Vagina (tissue), 2 donors: ENCODE measurements around the gene AK3.

Experiments used
- POLR2A ChIP-seq, 2 donors: fragments of 450-650 bp; IDR thresholded peaks; one replicate each; pipeline ENCODE4 v1.6.1; 2017; ENCODE audit warnings: antibody characterized with exemption in 2 of 2, mild to moderate bottlenecking in 2 of 2, moderate library complexity in 2 of 2
- POLR2AphosphoS5 ChIP-seq, 2 donors: sonication (generic); formaldehyde crosslinking; IDR thresholded peaks; one replicate each; pipeline ENCODE4 v1.9.0; 2017; ENCODE audit warnings: antibody characterized with exemption in 2 of 2, mild to moderate bottlenecking in 2 of 2, low read depth in 1 of 2; ENCODE audit not compliant: insufficient read depth in 1 of 2
- TF ChIP-seq, protein P1 (sequence below), 3 experiments: fragments of 450-650 bp in 2 of 3; fragments of 200-600 bp in 1 of 3; sonication (generic) in 1 of 3; IDR thresholded peaks; one replicate each; pipeline ENCODE4 v1.5.1; 2017 to 2019; ENCODE audit warnings: antibody characterized with exemption in 3 of 3, mild to moderate bottlenecking in 2 of 3, moderate library complexity in 2 of 3

DNA sequence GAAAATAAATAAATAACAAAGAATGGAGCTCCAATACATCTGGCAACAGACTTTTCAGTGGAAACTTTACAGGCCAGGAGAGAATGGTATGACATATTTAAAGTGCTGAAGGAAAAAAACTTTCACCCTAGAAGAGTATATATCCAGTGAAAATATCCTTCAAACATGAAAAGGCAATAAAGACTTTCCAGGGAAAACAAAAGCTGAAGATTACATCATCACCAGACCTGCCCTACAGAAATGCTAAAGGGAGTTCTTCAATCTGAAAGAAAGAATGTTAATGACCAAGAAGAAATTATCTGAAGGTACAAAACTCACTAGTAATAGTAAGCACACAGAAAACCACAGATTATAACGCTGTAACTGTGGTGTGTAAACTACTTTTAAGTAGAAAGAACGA lies 43.4 kb upstream of the AK3 start:
- TF ChIP-seq, protein P1, sequence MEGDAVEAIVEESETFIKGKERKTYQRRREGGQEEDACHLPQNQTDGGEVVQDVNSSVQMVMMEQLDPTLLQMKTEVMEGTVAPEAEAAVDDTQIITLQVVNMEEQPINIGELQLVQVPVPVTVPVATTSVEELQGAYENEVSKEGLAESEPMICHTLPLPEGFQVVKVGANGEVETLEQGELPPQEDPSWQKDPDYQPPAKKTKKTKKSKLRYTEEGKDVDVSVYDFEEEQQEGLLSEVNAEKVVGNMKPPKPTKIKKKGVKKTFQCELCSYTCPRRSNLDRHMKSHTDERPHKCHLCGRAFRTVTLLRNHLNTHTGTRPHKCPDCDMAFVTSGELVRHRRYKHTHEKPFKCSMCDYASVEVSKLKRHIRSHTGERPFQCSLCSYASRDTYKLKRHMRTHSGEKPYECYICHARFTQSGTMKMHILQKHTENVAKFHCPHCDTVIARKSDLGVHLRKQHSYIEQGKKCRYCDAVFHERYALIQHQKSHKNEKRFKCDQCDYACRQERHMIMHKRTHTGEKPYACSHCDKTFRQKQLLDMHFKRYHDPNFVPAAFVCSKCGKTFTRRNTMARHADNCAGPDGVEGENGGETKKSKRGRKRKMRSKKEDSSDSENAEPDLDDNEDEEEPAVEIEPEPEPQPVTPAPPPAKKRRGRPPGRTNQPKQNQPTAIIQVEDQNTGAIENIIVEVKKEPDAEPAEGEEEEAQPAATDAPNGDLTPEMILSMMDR (IDR thresholded peaks at IDR 0.05), result no peak
- TF ChIP-seq POLR2A (IDR thresholded peaks at IDR 0.05) (no peak), POLR2AphosphoS5 (IDR thresholded peaks at IDR 0.05; ENCODE audit: insufficient read depth in 1 of 2, low read depth in 1 of 2) (no peak)
